GM19238 (cell line): Measurements from ENCODE around the gene SH3D19.

ENCODE experiments used
- DNase-seq: peaks from one replicate; pipeline ENCODE4 v3.0.0; 2011; ENCODE audit warnings: low spot score; ENCODE audit not compliant: insufficient read length

The SH3D19 gene

DNA sequence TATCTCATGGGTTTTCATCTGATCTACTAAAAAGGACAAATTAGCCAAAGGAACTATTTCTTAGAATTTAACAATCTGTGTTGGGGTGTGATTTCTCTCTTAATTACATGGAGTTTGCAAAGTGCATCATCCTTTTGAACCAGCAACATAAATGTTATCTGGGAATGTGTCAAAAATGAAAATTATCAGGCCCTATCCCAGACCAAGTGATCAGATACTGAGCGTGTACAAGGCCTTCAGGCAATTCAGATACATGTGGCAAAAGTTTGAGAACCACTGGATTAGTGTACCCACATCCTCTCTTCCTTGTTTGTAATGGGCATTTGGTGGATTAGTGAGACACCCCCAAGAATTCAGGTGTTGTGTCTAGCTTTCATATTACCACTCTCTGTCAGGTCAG lies 3.8 kb downstream of the SH3D19 start:
- no peak for DNase-seq

DNA sequence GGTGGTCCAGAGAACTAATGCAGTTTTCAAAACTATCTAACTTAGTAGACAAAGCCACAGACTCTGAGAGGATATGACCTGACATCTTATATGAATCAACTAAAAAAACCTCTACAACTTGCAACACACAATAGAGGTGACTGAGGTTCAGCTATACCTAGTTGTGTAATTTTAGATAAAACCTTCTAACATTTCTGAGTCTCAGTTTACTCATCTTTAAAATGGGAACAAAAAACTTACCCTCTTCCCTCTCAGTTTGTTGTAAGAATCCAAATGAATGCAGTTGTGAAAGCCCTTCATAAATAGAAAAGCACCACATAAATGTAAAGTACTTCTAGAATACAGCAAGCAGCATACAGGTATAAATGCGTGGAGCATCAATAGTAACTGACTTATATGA lies 5.9 kb downstream of the SH3D19 start:
- no peak for DNase-seq

DNA sequence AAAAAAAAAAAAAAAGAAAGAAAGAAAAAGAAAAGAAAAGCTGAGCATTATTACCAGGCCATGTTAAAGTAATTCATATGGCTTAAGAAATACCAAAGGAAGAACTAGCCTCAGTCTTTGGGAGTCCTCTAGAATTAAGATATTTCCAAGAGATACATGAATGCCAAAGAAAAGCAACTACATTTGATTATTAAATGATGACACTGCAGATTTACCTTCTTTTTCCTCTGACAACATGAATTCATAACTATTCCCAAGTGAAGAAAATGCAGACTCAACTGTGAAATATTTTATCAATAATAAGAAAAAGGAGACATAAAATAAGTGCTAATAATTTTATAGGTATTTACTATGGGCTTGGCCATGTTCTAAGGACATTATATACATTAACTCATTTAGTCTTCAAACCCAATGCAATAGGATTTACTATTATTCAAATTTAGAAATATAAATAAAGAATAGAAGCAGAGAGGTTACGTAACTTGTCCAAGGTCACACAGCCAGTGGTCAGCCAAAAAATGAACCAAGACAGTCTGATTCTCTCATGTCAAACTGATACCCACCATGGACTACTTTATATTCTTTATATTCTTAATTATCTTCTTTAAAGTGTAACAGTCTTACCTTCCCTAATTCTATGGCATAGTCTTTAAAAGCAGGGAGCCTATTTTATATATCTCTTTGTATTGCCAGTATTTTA lies 6.9 kb downstream of the SH3D19 start:
- DNase-seq = no peak

DNA sequence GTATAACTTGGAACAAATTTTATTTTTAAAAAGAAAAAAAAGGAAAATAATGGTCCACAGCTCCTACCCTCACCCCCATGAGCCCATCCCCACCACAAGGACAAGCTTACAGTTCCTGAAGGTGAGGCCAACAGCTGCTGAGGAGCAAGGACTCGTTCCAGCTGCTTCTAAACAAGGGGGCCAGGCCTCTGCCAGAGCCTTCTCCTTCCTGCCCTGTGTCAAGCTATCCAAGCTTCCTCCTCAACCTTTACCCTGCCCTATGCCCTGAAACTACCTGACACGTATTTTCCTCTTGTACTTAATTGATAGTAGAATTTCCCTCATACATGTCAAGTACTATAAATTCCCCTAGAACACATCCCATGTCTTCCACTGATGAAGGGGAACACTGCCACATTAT lies 8.8 kb downstream of the SH3D19 start:
- DNase-seq = no peak

- DNase-seq = no peak
Observed at GRCh38 chr4:151315212-151315886, 10.1 kb downstream of the SH3D19 start.

GRCh38 chr4:151314479-151314878 lies 10.9 kb downstream of the SH3D19 start:
- DNase-seq = no peak

DNA sequence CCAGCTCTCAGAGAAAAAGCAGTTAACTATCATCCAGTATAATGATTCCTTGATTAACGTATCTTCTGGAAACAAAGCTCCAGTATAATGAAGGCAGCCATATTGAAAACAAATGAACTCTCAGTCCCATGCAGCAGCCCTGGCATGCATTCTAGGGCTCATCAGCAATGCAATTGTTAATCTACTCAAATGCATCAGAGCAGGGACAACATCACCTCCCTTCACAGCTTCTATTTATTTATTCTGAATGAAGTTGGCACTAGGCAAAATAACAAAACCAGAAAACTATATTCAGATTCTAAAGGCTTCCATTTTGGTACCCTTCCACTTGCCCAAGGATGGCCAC lies 11.4 kb downstream of the SH3D19 start:
- no peak for DNase-seq

DNA sequence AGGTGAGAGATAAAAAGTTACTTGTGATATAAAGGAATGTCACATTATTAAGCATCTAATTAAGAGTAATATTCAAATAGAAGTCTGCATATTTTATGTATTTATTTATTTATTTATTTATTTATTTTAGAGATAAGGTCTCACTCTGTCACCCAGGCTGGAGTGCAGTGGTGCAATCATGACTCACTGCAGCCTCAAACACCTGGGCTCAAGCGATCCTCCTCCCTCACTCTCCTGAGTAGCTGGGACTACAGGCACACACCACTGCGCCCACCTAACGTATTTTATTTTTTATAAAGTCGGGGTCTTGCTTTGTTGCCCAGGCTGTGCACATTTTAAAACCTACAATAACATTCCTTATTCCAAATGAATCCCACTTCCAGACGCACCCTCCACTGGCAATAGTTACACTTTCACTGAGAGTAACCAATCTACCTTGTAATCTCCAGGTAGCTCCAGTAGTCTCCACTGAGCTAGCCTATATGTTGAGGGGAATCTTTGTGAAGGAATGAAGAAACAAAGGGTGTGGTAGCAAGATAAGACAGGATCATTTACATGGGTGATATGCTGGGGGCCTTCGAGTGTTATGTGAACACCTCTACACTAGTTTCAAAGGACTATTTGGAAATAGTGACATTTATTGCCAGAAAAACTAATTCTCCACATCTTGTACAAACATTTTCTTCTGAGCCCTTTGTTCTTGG lies 11.9 kb downstream of the SH3D19 start:
- no peak for DNase-seq

DNA sequence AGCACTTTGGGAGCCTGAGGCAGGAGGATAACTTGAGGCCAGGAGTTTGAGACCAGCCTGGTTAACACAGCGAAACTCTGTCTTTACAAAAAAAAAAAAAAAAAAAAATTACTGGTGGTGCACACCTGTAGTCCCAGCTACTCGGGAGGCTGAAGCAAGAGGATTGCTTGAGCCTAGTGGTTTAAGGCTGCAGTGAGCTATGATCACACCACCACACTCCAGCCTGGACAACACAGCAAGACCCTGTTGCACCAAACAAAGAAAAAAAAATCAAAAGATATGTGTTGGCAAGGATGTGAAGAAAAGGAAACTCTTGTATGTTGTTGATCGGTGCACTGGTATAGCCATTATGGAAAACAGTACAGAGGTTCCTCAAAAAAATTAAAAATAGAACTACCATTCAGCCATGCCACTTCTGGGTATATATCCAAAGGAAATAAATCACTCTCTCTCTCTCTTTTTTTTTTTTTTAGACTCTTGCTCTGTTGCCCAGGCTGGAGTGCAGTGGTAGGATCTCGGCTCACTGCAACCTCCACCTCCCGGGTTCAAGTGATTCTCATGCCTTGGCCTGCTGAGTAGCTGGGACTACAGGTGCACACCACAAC lies 15.2 kb downstream of the SH3D19 start:
- DNase-seq = no peak

GRCh38 chr4:151304755-151305154 lies 20.6 kb downstream of the SH3D19 start:
- no peak for DNase-seq

DNA sequence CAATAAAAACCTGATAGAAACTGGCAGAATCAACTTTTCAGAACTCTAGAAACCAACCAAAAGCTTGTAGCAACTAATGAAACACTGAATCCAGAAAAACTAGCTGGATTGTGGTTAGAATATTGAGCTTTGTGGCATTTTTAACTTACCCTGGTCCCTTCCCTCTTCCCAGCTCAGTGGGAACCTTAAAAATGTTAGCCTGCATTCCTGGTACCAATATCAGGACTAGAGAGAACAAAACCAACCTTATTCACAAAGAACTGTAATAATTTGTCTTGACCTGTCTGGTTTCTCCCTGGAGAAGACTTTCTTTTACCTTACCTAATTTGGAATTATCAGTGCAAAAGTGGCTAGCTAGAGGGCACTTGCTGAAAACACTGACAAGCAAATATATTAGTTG lies 21.2 kb downstream of the SH3D19 start:
- DNase-seq = no peak

DNA sequence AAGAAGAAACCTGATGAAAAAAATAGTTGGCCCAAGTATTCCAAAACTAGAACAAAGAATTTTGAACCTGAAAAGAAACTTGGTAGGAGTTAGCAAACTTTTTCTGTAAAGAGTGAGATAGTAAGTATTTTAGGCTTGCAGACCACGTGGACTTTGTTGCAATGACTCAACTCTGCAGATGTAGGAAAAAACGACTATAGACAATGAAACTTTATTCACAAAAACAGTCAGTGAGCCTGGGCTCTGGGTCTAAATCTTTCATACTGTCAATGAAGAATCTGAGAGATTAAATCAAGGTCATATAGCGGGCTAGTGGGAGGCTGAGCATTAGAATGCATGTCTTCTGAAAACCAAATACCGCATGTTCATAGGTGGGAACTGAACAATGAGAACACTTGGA lies 23.0 kb downstream of the SH3D19 start:
- no peak for DNase-seq

DNA sequence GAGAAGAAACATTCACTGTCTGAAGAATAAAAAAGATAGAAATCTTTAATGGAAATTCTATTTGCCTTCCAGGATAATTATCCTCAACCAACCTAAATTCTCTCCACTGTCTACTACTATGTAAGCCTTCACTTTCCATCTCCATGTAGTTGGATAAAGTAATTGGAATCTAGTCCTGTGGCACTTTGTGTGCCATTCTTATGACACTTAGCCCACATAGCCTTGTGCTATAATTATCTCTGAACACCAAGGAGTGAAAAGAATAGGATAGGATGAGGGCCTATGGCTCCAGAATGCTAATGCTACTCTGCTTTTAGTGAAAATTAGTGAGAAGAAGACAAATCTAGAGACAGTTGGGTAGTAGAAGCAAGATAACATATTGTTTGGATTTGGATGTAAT lies 28.2 kb downstream of the SH3D19 start:
- DNase-seq = no peak

DNA sequence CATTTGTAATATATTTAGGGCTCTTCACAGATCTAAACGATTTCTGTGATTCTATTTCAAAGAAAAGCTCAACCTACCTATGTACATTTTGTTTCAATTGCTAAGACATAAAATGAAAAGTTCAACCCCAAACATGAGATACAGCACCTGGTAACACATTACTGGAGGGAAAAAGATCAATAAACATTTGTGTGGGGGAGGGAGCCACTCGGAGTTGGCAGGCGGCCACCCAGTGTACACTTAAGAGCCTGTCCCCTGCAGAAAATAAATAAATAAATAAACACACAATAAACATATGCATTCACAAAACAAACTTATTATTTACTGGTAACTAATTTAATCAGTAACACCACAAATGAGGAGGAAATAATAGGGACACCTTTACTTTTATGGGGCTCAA lies 29.2 kb downstream of the SH3D19 start:
- no peak for DNase-seq

- no peak for DNase-seq
Observed at GRCh38 chr4:151294833-151295496, 30.4 kb downstream of the SH3D19 start.

- no peak for DNase-seq
Observed at GRCh38 chr4:151292038-151292437, 33.4 kb downstream of the SH3D19 start.

GRCh38 chr4:151291485-151291884 lies 33.9 kb downstream of the SH3D19 start:
- no peak for DNase-seq

GRCh38 chr4:151287409-151287808 lies 38.0 kb downstream of the SH3D19 start:
- DNase-seq = no peak

DNA sequence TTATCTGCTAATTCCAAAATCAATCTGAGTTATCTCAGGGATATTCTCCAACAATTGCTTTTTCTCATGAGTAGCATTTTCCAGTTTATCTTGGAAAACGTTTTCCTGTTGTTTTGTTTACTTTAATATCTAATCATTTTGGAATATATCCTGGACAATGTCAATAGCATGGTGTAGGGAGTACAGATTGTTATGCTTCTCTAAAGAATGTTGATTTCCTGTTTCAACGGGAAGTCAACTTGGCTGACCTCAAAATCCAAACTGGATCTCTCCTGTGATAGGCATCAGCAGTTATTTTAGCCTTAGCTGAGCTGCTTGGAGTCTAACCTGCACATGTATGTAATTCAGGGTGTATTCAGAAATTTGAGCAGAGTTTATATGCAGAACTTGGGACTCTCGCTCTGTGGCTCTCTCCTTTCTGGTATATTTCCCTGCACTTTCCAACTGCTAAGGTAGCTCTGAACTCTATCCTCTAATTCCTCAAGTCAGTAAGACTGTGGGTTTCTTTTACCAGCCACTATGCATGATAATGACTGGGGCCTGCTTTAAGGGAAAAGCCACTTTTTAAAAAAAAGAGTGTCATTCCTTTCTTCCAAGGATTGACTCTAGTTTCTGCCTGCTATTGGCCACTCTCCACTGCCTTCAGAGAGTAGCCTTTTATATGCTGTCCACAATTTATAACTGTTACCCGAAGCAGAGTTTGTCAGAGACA lies 40.7 kb downstream of the SH3D19 start:
- DNase-seq = no peak

- DNase-seq = peak; percentile 23
Observed at GRCh38 chr4:151276787-151277562, 48.4 kb downstream of the SH3D19 start, which contains the start of gene PRSS48. TSS of gene PRSS48 (plus strand) at chr4:151277161. CDS start at chr4:151277173, 12 bp downstream.
